GM18502 (cell line): ENCODE data around the gene NHSL2.
A peak's percentile ranks its signal among the peaks of the same experiment; 100 is the strongest.

ENCODE experiments used
- ATAC-seq: cut with Tn5 transposase; IDR thresholded peaks from one replicate; pipeline ENCODE4 v1.9.1; 2021; ENCODE audit warnings: mild to moderate bottlenecking; ENCODE audit not compliant: unreplicated experiment, poor library complexity

The NHSL2 gene

GRCh38 chrX:72124540-72125201 lies 214.0 kb downstream of the NHSL2 start:
- ATAC-seq: no peak

DNA sequence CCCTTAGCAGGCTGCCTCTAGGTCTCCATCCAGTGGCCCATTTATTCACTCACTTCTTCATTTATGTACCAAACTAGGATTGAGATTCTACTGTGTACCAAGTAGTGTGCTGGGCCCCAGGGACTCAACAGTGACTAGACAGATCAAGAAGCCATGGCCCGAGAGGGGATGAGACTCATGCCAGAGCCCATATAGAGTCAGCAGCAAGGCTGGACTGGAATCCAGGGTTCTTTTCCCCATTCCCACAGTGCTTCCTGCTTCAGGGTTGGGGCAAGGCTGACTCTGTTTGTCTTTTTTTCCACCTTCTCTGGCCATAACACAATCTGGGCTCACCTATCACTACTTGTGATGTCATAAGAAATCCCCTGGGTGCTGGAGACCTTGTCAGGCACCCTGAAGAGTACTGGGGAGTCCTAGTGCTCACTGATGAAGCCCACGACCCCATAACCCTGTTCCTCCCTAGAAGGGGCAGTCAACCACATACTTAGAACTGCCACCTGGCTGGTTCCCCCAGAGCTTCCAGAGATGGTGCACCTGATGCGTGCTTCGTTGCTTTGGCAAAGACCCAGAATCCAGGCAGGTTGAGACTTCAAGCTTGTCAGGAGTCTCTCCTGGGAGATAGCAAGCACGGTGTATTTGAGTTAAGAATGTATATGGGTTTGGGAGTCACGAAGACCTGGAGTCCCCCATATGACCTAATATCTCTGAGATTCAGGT lies 214.8 kb downstream of the NHSL2 start:
- ATAC-seq: no peak

- ATAC-seq: no peak
These were observed 215.4 kb downstream of the NHSL2 start for GRCh38 chrX:72126048-72126415.

DNA sequence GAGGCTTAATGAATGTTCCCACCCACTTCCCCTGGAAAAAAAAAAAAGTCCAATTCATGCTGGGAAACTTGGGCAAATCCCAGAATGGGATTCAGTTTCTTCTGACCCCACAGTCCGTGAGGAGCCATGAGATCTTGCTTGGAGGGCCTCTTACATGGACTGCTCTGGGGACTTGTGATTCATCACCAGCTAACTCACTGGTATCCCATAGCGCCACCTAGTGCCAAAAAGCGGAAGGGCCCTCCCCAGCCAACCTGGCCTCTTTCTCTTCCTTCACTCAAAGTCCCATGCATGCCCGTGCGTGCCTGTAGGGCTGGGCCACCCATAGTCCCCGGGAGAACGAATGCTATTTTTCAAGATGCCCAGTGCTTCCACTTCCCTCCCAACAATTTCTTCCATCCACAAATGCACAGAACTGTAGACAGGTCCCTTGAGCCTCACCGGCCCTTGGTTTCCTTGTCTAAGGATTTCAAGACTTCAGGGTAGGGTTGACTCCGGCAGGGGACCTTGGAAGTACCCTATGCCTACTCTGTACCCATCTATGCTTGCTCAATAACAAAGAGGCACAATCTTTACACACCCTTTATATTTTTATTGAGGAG lies 216.0 kb downstream of the NHSL2 start:
- peak; percentile 79 for ATAC-seq

GRCh38 chrX:72127332-72127731 lies 216.7 kb downstream of the NHSL2 start:
- ATAC-seq: no peak

GRCh38 chrX:72128183-72128834 lies 217.7 kb downstream of the NHSL2 start:
- ATAC-seq: no peak

DNA sequence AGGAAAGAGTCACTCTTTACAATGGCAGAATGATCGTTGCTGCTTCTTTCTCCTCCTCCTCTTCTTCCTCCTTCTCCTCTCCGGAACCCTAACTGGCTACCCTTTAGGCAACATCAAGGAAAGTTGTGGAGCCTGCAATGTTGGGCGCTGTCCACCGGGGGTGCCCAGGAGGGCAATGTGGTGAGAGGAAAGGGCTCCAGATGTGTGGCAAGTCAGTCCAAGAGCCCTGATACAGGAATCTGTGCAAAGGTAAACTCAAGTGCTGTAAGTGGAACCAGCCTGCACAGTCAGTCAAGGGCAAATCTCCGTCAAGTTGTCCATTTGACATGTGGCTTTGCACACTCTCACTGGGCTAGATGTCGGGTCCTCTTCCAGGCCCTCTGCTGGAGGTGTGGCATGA lies 218.2 kb downstream of the NHSL2 start:
- ATAC-seq: no peak

DNA sequence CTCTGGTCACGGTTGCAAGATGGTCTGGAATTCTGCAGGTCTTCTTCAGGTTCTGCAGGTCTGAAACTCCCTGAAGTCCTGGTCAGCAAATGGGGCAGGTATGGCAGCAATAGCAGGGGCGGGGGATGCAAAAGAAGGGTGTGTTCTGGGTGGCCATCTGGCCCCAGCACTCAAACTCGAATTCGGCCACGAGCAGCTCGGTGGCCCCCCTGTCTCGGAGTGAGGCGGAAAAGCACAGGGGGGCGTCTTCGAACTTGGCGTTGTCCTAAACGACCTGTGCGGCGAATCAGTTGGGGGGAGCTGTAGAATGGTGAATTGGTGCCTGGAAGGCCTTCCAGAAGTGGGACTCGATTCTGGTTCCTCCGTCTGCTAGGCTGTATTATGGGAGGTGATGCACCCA lies 219.0 kb downstream of the NHSL2 start:
- ATAC-seq: no peak

GRCh38 chrX:72130156-72130761 lies 219.6 kb downstream of the NHSL2 start:
- no peak for ATAC-seq

DNA sequence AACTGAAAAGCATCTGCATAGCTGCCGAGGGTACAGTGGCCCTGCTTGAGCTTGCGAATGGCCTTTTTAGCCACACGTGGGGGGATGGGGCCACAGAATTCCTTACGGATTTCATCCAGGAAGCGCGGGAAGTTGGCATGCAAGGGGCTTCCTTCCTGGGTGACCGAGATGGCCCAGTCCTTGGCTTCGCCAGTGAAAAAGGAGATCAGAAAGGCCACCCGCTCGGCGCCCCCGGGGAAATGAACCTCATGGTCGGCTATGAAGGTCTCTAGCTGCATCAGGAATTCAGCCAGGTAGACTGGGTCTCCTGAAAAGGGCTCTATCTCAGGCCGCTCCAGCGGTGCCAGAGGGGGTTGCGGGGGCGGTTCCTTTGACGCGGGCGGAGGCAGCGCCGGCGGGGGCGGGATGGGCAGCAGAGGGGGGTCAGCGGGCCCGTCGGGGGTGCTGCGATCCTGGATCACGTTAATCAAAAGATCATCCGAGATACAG lies 220.2 kb downstream of the NHSL2 start:
- ATAC-seq: no peak

DNA sequence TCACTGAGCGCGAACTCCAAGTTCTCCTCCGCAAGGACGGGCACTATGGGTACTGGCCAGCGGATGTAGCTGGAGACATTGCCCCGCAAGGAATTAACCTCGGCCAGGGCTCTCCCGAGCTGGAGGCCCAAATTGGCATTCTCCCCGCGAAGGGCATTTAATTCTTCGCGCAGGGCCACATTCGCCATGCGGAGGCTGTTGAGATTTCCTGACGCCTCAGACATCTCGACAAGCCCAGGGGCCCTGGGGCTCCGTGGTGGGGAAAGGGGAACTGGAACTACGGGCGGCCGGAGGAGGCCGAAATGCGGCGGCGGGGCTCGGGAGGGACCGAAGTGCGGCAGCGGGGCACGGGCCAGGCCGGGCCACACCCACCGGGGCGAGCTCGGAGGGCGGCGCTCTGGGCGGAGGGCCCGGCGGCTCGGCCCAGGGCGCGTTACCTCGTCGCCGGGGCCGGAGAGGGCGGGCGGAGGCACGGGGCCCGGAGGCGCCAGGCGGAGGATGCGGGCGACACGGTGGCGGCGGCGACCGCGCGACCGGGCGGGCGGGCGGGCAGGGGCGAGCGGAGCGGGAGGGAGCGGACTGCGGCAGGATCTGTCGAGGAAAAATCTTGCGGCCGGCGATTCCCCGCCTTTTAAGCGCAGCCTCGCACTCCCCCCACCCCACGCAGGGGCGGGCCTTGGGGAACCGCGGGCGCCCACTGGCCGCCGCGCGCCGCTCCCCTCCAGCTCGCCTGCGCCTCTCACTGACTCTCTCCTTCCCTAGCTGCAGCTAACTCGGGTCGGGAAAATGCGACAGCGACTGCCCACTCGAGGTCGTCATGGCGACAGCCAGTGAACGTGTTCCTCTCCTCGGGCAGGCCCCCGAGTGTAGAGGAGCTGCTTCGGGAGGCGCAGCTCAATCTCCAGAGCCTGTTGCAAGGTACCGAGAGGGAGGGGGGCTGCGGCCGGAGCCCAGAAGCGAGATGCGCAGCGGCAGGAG lies 221.0 kb downstream of the NHSL2 start, which contains the start of gene RTL5:
TSS of gene RTL5 (minus strand) at position 599 of the 978 bp plus-strand sequence.
- ATAC-seq: peak; percentile 77

GRCh38 chrX:72132456-72132855 lies 221.8 kb downstream of the NHSL2 start:
- no peak for ATAC-seq

DNA sequence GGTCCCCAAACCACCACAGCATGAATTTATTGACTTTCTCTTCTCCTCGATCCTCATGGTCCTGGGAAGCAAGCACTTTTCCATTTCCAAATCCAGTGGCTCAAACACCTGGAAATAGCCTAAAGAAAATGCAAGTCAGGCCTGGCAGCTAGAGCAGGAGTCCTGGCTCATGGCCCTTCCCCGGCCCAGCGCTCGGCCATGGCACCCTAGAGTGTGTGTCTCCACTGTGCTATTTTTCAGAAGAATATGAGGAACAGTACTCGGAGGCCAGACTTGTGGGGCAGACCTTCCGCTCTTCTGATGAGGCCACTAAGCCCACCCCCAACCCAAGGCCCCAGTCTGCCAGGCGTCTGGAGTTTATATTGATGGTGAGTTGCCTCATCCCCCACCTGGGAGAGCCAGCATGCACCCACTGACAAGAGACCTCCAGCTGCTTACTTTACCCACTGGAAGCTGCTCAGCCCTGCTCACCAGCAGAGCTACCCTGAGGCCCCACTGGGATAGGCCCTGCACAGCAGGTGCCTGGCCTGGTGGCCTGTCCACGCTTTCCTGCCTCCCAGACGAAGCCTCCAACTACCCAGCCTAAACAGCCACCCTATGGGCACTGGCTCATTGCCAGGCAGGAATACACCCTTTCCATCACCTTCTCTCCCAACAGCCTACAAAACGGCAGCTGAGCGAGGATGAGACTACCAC lies 223.4 kb downstream of the NHSL2 start:
- no peak for ATAC-seq

DNA sequence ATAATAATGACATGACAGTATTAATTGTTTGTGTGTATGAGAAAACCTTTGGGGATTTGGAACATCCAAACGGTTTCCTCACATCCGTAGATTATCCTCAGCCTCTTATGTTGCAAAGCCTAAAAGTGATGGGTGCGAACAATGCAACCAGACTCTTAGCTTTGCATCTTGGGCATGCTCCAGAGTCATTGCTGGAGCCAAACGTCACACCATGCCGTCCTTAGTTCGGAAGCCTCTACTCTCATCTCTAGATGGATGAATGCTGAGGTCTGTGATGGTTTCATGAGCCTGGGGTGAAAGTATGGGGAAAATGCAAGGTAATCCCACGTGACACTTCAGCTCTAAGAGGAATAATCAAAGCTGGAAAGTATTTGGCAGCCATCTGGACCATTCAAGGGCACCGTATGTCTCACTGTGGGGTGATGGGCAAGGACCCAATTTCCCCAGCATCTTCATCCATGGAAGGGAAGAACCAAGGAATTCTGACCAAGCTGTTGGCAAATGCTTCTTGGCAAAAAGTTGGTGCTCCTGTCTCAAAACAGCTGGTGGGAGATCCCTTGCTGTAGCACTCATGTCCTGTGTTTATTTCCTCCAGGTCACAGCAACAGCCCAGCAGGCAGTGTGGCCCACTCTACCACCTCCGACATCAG lies 227.3 kb downstream of the NHSL2 start:
- no peak for ATAC-seq

DNA sequence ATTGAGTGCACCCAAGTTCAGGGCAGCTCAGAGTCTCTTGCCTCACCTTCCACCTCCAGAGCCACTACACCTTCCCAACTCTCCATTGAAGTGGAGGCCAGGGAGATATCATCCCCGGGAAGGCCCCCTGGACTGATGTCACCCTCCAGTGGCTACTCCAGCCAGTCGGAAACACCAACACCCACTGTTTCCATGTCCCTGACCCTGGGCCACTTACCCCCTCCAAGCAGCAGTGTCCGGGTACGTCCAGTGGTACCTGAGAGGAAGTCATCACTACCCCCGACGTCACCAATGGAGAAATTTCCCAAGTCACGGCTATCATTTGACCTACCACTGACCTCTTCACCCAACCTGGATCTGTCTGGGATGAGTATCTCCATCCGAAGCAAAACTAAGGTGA lies 228.9 kb downstream of the NHSL2 start:
- ATAC-seq: no peak

- peak; percentile 77 for ATAC-seq
These were observed 230.8 kb downstream of the NHSL2 start for GRCh38 chrX:72141372-72142004.

DNA sequence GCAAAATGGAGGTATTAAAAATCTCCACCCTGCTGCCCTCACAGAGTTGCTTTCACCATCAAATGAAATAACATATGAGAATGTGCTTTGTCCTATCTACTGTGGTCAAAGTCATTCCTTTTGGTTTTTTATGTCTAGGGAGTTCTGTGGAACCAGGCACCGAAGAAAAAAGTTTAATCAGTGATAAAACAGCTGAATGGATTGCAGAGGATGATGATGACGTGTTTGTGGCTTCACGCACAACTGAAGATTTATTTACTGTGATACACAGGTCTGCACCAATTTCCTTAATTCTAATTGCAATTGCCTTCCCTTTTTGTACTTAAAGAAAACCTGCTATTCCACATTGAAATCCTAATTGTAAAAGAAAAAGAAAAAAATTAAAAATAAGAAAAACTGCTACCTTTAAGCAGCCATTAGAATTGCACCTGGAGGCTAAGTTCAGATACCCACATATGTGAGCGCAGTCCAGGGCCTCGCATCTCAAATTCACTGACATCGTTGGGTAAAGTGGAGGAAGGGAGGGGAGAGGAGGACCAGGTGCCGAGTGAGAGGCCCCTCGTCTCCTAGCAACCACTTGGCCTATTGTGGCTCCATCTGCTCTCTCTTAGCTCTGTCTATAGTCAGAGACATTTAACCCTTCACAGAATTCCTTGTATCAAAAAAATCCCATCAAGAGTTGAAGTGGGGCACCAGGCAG lies 231.6 kb downstream of the NHSL2 start:
- no peak for ATAC-seq
